ENCODE measurements around the gene CD300E. TPM values are rescaled to one million over a fixed set of nuclear protein-coding genes. Genes with fewer than 3 reads are reported as not detected.

The CD300E gene, protein sequence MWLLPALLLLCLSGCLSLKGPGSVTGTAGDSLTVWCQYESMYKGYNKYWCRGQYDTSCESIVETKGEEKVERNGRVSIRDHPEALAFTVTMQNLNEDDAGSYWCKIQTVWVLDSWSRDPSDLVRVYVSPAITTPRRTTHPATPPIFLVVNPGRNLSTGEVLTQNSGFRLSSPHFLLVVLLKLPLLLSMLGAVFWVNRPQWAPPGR
- total RNA-seq (0.09 TPM), polyA plus RNA-seq (ENCODE audit: insufficient read depth in 1 of 8, insufficient read length in 8 of 8, low replicate concordance in 1 of 8) (under 1 TPM; 0.07 to 0.49 (median 0.17) TPM)
- long read RNA-seq, donor 1, result 0 reads
- long read RNA-seq, donor 2, result 0 reads
- long read RNA-seq, donor 3, result 0 reads
- long read RNA-seq, donor 4, result 0 reads
- long read RNA-seq, donor 5, result 0 reads
- long read RNA-seq, donor 6, result 0 reads
- long read RNA-seq, donor 7, result 0 reads
- long read RNA-seq, donor 8, result 0 reads
- long read RNA-seq, donor 9, result 0 reads
- long read RNA-seq, donor 10, result 0 reads
- long read RNA-seq, donor 11, result 0 reads

DNA sequence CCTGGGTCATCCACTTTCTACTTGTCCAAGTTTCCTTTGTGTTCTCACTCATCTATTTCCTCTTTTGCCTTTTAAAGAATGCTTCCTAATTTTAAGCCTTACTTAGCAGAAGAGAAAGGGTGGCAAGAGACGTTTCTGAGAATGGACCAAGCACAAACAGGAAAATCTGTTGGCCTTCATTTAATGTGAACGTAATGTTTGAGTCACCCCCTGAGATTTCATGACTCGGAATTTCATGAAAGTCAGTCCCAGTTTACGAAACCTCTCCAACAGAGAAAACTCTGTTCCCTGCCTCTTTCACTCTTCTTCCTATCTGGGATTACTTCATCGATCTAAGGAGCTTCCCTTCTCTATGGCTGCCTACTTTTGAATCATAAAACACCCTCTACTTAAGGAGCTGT, at the start of gene CD300E:
Gene CD300E, minus strand, starts transcription at position 46 of the 401 bp plus-strand sequence. CDS start 117 bp downstream, outside the sequence.
- peaks cover 2% of the 10 kb centered on the region for H3K27me3 ChIP-seq (ENCODE audit: control insufficient read depth, insufficient read depth, low read length)
- H3K36me3 ChIP-seq (ENCODE audit: control insufficient read depth, insufficient read depth, low read length), result no peaks in the 10 kb centered on the region
- 52% methylated on average over 4 of the region's 5 CpGs for WGBS (ENCODE audit: insufficient coverage)
- DNase-seq, result peak; percentile 50
- no peak within 1 kb of the TSS for H3K4me3 ChIP-seq (ENCODE audit: low read length)
- no peak within 1 kb of the TSS for H3K27ac ChIP-seq (ENCODE audit: low read length)
- no peaks in the 10 kb centered on the region for H3K9me3 ChIP-seq (replicated peaks; ENCODE audit: control insufficient read depth, low read depth, low read length)
- peaks cover 9% of the 10 kb centered on the region for H3K4me1 ChIP-seq (ENCODE audit: control insufficient read depth, insufficient read depth, low read length)

DNA sequence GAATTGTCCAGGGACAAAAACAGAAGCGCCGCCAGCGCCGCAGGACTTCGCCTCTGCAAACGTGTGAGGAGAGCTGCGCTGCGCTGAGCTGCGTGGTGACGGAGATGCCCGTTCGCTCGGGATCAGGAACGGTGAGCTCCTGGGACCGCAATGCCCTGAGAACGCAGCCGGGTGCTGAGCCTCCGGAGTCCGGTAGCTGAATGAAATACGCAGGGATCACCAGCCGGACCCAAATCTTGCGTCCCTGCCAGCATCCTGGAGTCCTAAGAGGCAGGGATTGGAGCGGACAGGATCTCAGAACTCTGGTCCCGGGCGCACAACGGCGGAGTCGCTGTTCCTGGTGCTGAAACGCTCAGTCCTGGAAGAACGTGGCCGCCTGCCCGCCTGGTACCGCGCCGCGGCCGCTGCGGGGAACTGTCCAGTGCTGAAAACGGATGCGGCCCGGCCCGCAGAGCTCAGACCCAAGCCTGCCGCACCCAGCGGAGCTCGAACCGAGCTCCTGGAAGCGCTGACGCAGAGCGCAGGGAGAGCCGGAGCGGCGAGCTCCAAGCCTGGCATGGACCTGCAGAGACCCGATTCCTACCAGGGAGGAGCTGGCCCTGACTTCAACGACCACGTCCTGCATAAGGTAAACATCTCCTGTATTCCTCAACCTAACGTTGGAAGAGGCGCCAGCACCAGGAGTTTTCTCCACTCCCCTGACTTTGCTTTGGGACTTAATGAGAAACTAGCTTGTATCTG, 47.7 kb upstream of the CD300E start:
- no peak overlapping the region for H3K27ac ChIP-seq (ENCODE audit: low read length)
- H3K4me3 ChIP-seq (ENCODE audit: low read length), result no peak overlapping the region
- peaks cover 2% of the 10 kb centered on the region for H3K27me3 ChIP-seq (ENCODE audit: control insufficient read depth, insufficient read depth, low read length)
- DNase-seq, result peak; percentile 85
- H3K36me3 ChIP-seq (ENCODE audit: control insufficient read depth, insufficient read depth, low read length), result no peaks in the 10 kb centered on the region
- H3K4me1 ChIP-seq (ENCODE audit: control insufficient read depth, insufficient read depth, low read length), result no peaks in the 10 kb centered on the region
- H3K9me3 ChIP-seq (replicated peaks; ENCODE audit: control insufficient read depth, low read depth, low read length), result peaks cover 3% of the 10 kb centered on the region
- WGBS (ENCODE audit: insufficient coverage), result 4% methylated on average over 52 of the region's 57 CpGs

DNA sequence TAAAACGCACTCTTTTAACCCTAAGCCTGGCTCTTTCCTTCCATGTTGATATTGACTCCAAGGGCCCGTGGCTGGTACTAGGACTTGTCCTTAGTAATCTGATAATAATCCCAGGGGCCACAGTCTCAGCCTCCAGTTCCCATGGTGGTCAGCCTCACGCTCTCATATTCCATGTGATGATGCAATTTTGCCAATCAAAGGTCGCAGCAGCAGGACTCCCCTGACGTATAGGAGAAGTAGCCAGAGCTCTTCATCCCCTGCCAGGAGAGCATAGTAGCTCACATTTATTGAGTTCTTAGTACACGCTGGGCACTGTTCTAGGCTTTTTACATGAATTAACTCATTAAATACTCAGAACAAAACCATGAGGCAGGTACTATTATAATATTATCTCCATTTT, 46.8 kb upstream of the CD300E start:
- Histone ChIP-seq H3K9me3 (replicated peaks; ENCODE audit: control insufficient read depth, low read depth, low read length) (peaks cover 3% of the 10 kb centered on the region), H3K4me1 (ENCODE audit: control insufficient read depth, insufficient read depth, low read length) (no peaks in the 10 kb centered on the region), H3K4me3 (ENCODE audit: low read length) (no peak overlapping the region), H3K27me3 (ENCODE audit: control insufficient read depth, insufficient read depth, low read length) (peaks cover 2% of the 10 kb centered on the region), H3K27ac (ENCODE audit: low read length) (no peak overlapping the region), H3K36me3 (ENCODE audit: control insufficient read depth, insufficient read depth, low read length) (no peaks in the 10 kb centered on the region)
- 75% methylated on average over 5 of the region's 6 CpGs for WGBS (ENCODE audit: insufficient coverage)
- no peak for DNase-seq

DNA sequence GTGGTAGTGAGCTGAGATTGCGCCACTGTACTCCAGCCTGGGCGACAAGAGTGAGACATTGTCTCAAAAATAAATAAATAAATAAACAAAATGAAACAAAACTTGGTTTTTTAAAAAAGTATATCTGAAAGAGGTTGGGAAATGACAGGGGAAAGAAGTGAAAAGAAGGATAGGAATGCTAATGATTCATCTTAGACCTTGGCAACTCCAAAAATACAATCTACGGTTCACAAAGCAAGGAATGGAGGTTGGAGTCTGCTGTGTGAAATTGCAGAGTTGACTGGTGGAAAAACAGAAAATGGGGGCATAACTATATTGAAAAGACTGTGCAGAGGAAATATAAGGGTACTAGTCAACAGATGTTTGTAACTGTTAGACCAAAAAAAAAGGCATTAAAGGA, 40.0 kb upstream of the CD300E start:
- no peak overlapping the region for H3K4me3 ChIP-seq (ENCODE audit: low read length)
- no CpG with 5 or more reads among the region's 3 CpGs for WGBS (ENCODE audit: insufficient coverage)
- H3K27ac ChIP-seq (ENCODE audit: low read length), result no peak overlapping the region
- H3K36me3 ChIP-seq (ENCODE audit: control insufficient read depth, insufficient read depth, low read length), result no peaks in the 10 kb centered on the region
- H3K27me3 ChIP-seq (ENCODE audit: control insufficient read depth, insufficient read depth, low read length), result peaks cover 5% of the 10 kb centered on the region
- no peaks in the 10 kb centered on the region for H3K4me1 ChIP-seq (ENCODE audit: control insufficient read depth, insufficient read depth, low read length)
- DNase-seq, result no peak
- no peaks in the 10 kb centered on the region for H3K9me3 ChIP-seq (replicated peaks; ENCODE audit: control insufficient read depth, low read depth, low read length)

DNA sequence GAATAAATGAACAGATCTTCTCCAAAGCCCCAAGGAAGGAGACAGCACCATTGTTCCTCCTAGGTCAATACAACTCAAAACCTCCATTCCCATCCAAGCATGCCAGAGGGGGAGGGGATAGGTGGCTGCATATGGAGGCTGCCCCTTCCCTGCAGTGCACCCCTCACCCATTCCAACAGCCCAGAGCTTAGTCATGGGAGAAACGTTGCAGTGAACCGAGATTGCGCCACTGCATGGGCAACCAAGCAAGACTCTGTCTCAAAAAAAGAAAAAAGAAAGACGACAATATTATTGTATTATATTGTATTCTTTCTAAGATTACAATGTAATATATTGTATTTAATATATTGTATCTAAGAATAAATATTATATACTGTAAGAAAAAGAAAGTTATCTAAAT, 36.4 kb upstream of the CD300E start:
- H3K4me1 ChIP-seq (ENCODE audit: control insufficient read depth, insufficient read depth, low read length), result no peaks in the 10 kb centered on the region
- no peaks in the 10 kb centered on the region for H3K9me3 ChIP-seq (replicated peaks; ENCODE audit: control insufficient read depth, low read depth, low read length)
- DNase-seq, result no peak
- no CpG with 5 or more reads among the region's 4 CpGs for WGBS (ENCODE audit: insufficient coverage)
- no peaks in the 10 kb centered on the region for H3K36me3 ChIP-seq (ENCODE audit: control insufficient read depth, insufficient read depth, low read length)
- no peak overlapping the region for H3K27ac ChIP-seq (ENCODE audit: low read length)
- no peak overlapping the region for H3K4me3 ChIP-seq (ENCODE audit: low read length)
- peaks cover 6% of the 10 kb centered on the region for H3K27me3 ChIP-seq (ENCODE audit: control insufficient read depth, insufficient read depth, low read length)

DNA sequence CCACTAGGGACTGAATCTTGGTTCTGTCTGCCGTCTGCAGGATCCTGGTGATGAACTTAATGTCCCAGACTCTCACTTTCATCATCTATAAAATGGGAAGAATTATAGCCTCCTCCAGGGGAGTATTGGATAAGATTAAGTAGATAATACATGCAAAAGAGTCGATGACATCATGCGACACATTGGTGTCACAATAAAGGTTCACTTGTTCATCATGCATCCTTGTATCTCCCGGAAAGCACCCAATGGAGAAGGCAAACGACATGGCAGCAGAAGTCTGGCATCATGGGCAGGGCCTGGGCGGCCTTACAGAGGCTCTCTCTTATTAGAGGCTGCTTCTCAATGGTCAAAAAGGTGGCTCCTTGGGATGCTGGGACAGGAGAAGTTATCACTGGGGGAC, 35.1 kb upstream of the CD300E start:
- H3K4me1 ChIP-seq (ENCODE audit: control insufficient read depth, insufficient read depth, low read length), result no peaks in the 10 kb centered on the region
- peaks cover 10% of the 10 kb centered on the region for H3K27me3 ChIP-seq (ENCODE audit: control insufficient read depth, insufficient read depth, low read length)
- no peaks in the 10 kb centered on the region for H3K9me3 ChIP-seq (replicated peaks; ENCODE audit: control insufficient read depth, low read depth, low read length)
- no peak overlapping the region for H3K27ac ChIP-seq (ENCODE audit: low read length)
- no peak overlapping the region for H3K4me3 ChIP-seq (ENCODE audit: low read length)
- 87% methylated on average over 3 of the region's 6 CpGs for WGBS (ENCODE audit: insufficient coverage)
- DNase-seq, result no peak
- no peaks in the 10 kb centered on the region for H3K36me3 ChIP-seq (ENCODE audit: control insufficient read depth, insufficient read depth, low read length)

DNA sequence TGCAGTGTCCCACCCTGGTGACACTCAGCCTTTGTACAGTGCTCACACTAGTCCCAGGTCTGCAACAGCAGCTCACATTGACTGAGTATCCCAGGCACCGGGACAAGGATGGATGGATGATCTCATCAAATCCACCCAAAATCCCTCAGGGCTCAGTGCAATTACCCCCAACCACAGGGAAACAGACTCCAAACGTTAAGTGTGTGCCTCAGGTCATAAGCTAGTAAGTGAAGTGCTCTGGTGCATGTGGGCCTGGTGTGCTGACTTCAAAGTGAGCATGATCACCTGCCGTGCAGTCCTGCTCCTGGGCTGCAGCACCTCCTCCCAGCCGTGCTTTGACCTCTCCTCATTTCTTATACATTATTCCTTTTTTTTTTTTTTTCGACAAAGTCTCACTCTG, 31.2 kb upstream of the CD300E start:
- DNase-seq, result no peak
- H3K36me3 ChIP-seq (ENCODE audit: control insufficient read depth, insufficient read depth, low read length), result no peaks in the 10 kb centered on the region

DNA sequence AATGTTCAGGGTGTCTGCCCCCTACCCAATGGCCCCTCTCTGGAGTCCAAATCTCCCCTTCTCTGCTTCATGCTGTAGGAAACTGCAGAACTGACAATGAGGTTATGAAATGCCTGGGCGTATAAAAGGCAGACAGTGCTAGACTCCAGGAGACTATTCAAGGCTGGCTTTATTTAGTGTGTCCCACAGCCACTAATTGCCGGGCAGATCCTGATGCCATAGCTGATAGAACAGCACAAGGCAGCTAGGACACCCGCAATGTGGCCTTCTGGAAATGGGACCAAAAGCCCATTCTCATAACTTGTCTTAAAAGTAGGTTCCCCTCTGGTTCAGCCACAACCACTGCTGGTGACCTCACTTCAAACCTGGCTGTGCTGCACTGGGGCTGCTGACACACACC, 28.5 kb upstream of the CD300E start:
- WGBS (ENCODE audit: insufficient coverage), result 97% methylated on average over 3 of the region's 3 CpGs
- DNase-seq, result no peak
- Histone ChIP-seq H3K36me3 (ENCODE audit: control insufficient read depth, insufficient read depth, low read length) (no peaks in the 10 kb centered on the region), H3K9me3 (replicated peaks; ENCODE audit: control insufficient read depth, low read depth, low read length) (no peaks in the 10 kb centered on the region), H3K27me3 (ENCODE audit: control insufficient read depth, insufficient read depth, low read length) (peaks cover 15% of the 10 kb centered on the region), H3K27ac (ENCODE audit: low read length) (no peak overlapping the region), H3K4me1 (ENCODE audit: control insufficient read depth, insufficient read depth, low read length) (no peaks in the 10 kb centered on the region), H3K4me3 (ENCODE audit: low read length) (no peak overlapping the region)

More for the DNA sequence above, 31.2 kb upstream of the CD300E start:
- Histone ChIP-seq H3K4me3 (ENCODE audit: low read length) (no peak overlapping the region), H3K27ac (ENCODE audit: low read length) (no peak overlapping the region), H3K9me3 (replicated peaks; ENCODE audit: control insufficient read depth, low read depth, low read length) (no peaks in the 10 kb centered on the region), H3K4me1 (ENCODE audit: control insufficient read depth, insufficient read depth, low read length) (no peaks in the 10 kb centered on the region), H3K27me3 (ENCODE audit: control insufficient read depth, insufficient read depth, low read length) (peaks cover 16% of the 10 kb centered on the region)
- 21% methylated on average over 2 of the region's 5 CpGs for WGBS (ENCODE audit: insufficient coverage)

DNA sequence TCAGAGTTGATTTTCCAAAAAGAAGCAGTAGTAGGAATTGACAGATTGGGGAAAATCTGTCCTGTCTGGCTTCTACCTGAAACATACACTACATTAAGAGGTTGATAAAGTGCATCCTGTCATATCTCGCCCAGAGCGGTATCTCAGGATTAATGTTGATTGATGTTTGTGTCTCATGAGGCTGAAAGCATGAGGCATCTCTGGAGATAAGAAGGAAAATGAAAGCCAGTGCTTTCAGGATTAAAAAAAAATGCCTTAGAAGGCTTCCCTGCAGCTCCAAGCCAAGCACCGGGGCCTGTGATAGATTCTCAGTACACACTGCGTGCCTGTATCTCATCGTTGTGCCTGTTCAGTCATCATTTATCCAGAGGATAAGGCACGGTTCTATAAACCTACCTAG, 26.4 kb upstream of the CD300E start:
- DNase-seq, result no peak
- H3K36me3 ChIP-seq (ENCODE audit: control insufficient read depth, insufficient read depth, low read length), result no peaks in the 10 kb centered on the region
- 66% methylated on average over 4 of the region's 6 CpGs for WGBS (ENCODE audit: insufficient coverage)
- H3K27me3 ChIP-seq (ENCODE audit: control insufficient read depth, insufficient read depth, low read length), result peaks cover 15% of the 10 kb centered on the region
- no peaks in the 10 kb centered on the region for H3K4me1 ChIP-seq (ENCODE audit: control insufficient read depth, insufficient read depth, low read length)
- no peaks in the 10 kb centered on the region for H3K9me3 ChIP-seq (replicated peaks; ENCODE audit: control insufficient read depth, low read depth, low read length)
- no peak overlapping the region for H3K4me3 ChIP-seq (ENCODE audit: low read length)
- no peak overlapping the region for H3K27ac ChIP-seq (ENCODE audit: low read length)

DNA sequence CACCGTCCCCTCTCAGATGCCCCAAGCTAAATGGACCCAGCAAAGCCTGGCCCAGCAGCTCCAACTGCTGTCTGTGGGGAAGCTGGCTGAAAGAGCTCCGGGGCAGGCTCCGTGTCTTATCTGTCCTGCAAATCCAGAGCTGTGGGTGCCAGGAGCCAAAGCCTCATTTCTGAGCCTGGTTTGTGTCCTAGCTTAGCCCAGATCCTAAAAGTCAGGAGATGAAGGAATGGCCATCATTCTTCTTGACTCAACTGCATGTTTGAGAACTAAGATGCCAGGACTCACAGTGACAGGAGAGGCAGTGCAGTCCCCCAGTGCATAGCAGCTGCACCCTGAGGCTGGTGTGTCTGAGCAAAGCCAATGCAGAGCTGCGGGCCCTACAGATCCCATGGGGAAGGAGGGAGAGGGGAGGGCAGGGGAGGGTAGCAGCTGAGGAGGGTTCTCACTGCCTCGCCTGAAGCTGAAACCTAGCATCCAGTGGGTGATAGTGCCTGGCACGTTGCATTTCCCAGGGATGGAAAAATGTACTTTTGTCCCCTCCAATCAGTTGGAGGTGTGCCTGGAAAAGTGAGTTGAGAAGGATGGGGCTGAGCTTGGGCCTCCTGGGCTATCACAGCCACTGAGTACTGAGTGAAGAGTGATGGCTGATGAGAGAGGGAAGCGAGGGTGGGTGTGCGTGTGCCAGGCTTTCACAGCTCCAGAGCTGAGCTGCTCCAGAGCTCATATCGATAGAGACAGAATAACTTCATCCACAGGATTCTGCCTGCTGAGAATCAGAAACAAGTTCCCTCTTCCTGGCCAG, 24.5 kb upstream of the CD300E start:
- H3K4me3 ChIP-seq (ENCODE audit: low read length), result no peak overlapping the region
- no peaks in the 10 kb centered on the region for H3K36me3 ChIP-seq (ENCODE audit: control insufficient read depth, insufficient read depth, low read length)
- 51% methylated on average over 5 of the region's 9 CpGs for WGBS (ENCODE audit: insufficient coverage)
- no peaks in the 10 kb centered on the region for H3K4me1 ChIP-seq (ENCODE audit: control insufficient read depth, insufficient read depth, low read length)
- H3K27ac ChIP-seq (ENCODE audit: low read length), result no peak overlapping the region
- DNase-seq, result no peak
- H3K9me3 ChIP-seq (replicated peaks; ENCODE audit: control insufficient read depth, low read depth, low read length), result no peaks in the 10 kb centered on the region
- peaks cover 13% of the 10 kb centered on the region for H3K27me3 ChIP-seq (ENCODE audit: control insufficient read depth, insufficient read depth, low read length)

Measured in muscle of leg (tissue), 16 donors.